HG03442 (cell line): ENCODE results near the gene REC8.

ENCODE experiments used
- ATAC-seq: cut with Tn5 transposase; IDR thresholded peaks from one replicate; pipeline ENCODE4 v1.9.1; 2021; ENCODE audit warnings: mild to moderate bottlenecking, moderate library complexity; ENCODE audit not compliant: unreplicated experiment

The REC8 gene

DNA sequence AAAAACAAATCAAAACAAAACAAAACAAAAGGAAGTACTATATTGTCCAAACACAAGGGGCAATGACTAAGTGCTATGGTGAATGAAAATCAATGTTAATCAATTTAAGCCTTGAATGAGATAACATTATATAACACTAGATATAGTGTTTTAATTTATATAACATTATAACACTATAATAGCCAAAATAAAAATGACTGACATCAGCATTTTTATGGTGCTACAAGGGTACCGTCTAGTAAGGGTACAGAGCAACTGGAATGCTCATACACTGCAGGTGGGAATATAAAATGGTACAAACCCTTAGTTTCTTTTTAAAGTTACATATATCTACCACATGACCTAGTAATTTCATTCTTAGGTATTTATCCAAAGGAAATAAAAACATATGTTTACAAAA is 54.6 kb downstream of the REC8 start:
- no peak for ATAC-seq

DNA sequence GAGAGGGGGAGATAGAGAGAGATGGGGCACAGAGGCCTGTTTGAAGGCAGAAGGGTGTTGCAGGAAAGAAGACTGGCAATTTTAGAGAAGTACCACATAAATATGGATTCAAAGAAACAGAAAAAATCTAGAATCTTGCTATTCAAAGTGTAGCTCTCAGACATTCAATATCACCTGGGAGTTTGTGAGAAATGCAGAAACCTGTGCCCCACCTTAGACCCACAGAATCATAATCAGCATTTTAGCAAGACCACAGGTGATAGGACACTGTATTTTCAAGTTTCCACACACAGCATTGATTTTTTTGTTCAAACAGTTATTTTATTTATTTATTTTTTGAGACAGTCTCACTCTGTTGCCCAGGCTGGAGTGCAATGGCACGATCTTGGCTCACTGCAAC is 57.0 kb downstream of the REC8 start:
- ATAC-seq = no peak
